Measurements from ENCODE around the gene ADCY3. TPM values are rescaled to one million over a fixed set of nuclear protein-coding genes. Genes with fewer than 3 reads are reported as not detected.

The ADCY3 gene
- total RNA-seq, 1 experiment from 2014 or later: 50.3 TPM

GRCh38 chr2:24920809-24921441, 888 bp upstream of the ADCY3 start:
- TSS peak; percentile 30 for BruUV-seq (replicated peaks)
- no peak for TF ChIP-seq CTCF (IDR thresholded peaks at IDR 0.05; ENCODE audit: unreplicated experiment)
- Mint-ChIP-seq H3K27ac (ENCODE audit: low read depth, unreplicated experiment) (no peak overlapping the region), H3K9me3 (ENCODE audit: unreplicated experiment) (no peaks in the 10 kb centered on the region), H3K4me1 (ENCODE audit: insufficient read depth, unreplicated experiment) (peaks cover 17% of the 10 kb centered on the region), H3K36me3 (ENCODE audit: insufficient read depth, unreplicated experiment) (peaks cover 13% of the 10 kb centered on the region), H3K4me3 (ENCODE audit: unreplicated experiment) (peak overlapping the region; percentile 62), H3K27me3 (ENCODE audit: insufficient read depth, unreplicated experiment) (no peaks in the 10 kb centered on the region)
- CTCF ChIA-PET: interaction anchor here (0.7 kb wide), 1 partner anchor 243 kb away, joined by 3 read pairs; no protein-coding TSS in a partner anchor
- intact Hi-C loops (cut with micrococcal nuclease): no loop called here
- peak; percentile 43 for DNase-seq (ENCODE audit: unreplicated experiment)
- POLR2A ChIA-PET: no interaction called here

GRCh38 chr2:24919506-24920097, 435 bp downstream of the ADCY3 start:
- CTCF ChIA-PET: interaction anchor here (0.7 to 1.0 kb wide), 2 partner anchors 163 to 204 kb away, joined by 3 read pairs; no protein-coding TSS in a partner anchor
- POLR2A ChIA-PET: interaction anchor here (0.5 to 2.2 kb wide), 7 partner anchors 24 to 210 kb away, joined by 3 to 5 read pairs (median 4); no protein-coding TSS in a partner anchor
- Mint-ChIP-seq H3K36me3 (ENCODE audit: insufficient read depth, unreplicated experiment) (peaks cover 13% of the 10 kb centered on the region), H3K9me3 (ENCODE audit: unreplicated experiment) (no peaks in the 10 kb centered on the region), H3K27me3 (ENCODE audit: insufficient read depth, unreplicated experiment) (no peaks in the 10 kb centered on the region), H3K4me3 (ENCODE audit: unreplicated experiment) (peak overlapping the region; percentile 93), H3K27ac (ENCODE audit: low read depth, unreplicated experiment) (peak overlapping the region; percentile 85), H3K4me1 (ENCODE audit: insufficient read depth, unreplicated experiment) (peaks cover 17% of the 10 kb centered on the region)
- BruUV-seq (replicated peaks): no TSS peak
- intact Hi-C loops (cut with micrococcal nuclease): no loop called here
- no peak for TF ChIP-seq CTCF (IDR thresholded peaks at IDR 0.05; ENCODE audit: unreplicated experiment)
- DNase-seq (ENCODE audit: unreplicated experiment): no peak

- peak overlapping the region; percentile 93 for H3K4me3 Mint-ChIP-seq (ENCODE audit: unreplicated experiment)
- H3K4me1 Mint-ChIP-seq (ENCODE audit: insufficient read depth, unreplicated experiment): peaks cover 17% of the 10 kb centered on the region
- intact Hi-C loops (cut with micrococcal nuclease): no loop called here
- TF ChIP-seq CTCF (IDR thresholded peaks at IDR 0.05; ENCODE audit: unreplicated experiment): no peak
- BruUV-seq (replicated peaks): TSS peak; percentile 26
- ChIA-PET CTCF (interaction anchor here (1.0 kb wide), 1 partner anchor 204 kb away, joined by 3 read pairs; no protein-coding TSS in a partner anchor), POLR2A (interaction anchor here (0.6 to 2.2 kb wide), 5 partner anchors 32 to 510 kb away, joined by 3 to 5 read pairs (median 4); no protein-coding TSS in a partner anchor)
- no peaks in the 10 kb centered on the region for H3K9me3 Mint-ChIP-seq (ENCODE audit: unreplicated experiment)
- peaks cover 17% of the 10 kb centered on the region for H3K36me3 Mint-ChIP-seq (ENCODE audit: insufficient read depth, unreplicated experiment)
- no peaks in the 10 kb centered on the region for H3K27me3 Mint-ChIP-seq (ENCODE audit: insufficient read depth, unreplicated experiment)
- DNase-seq (ENCODE audit: unreplicated experiment): peak; percentile 54
- peak overlapping the region; percentile 85 for H3K27ac Mint-ChIP-seq (ENCODE audit: low read depth, unreplicated experiment)
Observed at GRCh38 chr2:24919037-24919505, 966 bp downstream of the ADCY3 start.

- Mint-ChIP-seq H3K36me3 (ENCODE audit: insufficient read depth, unreplicated experiment) (peaks cover 20% of the 10 kb centered on the region), H3K4me3 (ENCODE audit: unreplicated experiment) (peak overlapping the region; percentile 93), H3K27me3 (ENCODE audit: insufficient read depth, unreplicated experiment) (no peaks in the 10 kb centered on the region), H3K9me3 (ENCODE audit: unreplicated experiment) (no peaks in the 10 kb centered on the region), H3K4me1 (ENCODE audit: insufficient read depth, unreplicated experiment) (peaks cover 17% of the 10 kb centered on the region), H3K27ac (ENCODE audit: low read depth, unreplicated experiment) (peak overlapping the region; percentile 85)
- intact Hi-C loops (cut with micrococcal nuclease): no loop called here
- no peak for TF ChIP-seq CTCF (IDR thresholded peaks at IDR 0.05; ENCODE audit: unreplicated experiment)
- DNase-seq (ENCODE audit: unreplicated experiment): no peak
- ChIA-PET POLR2A (interaction anchor here (0.6 to 2.2 kb wide), 3 partner anchors 34 to 509 kb away, joined by 3 to 5 read pairs (median 4); no protein-coding TSS in a partner anchor), CTCF (interaction anchor here (1.0 kb wide), 1 partner anchor 205 kb away, joined by 3 read pairs; no protein-coding TSS in a partner anchor)
- no TSS peak for BruUV-seq (replicated peaks)
Observed at GRCh38 chr2:24918326-24919036, 1.6 kb downstream of the ADCY3 start.
